ENCODE data around the gene DDR1.
"Not testable (repeated sequence)": the region's sequence is repeated elsewhere in the genome, so short reads cannot be mapped to it uniquely, and the experiment has no call there.

DDR1 gene

GRCh38 chr6:30922447-30922852 is 38.1 kb downstream of the DDR1 start:
- no peak for DNase-seq

- not testable (repeated sequence) for DNase-seq
These were observed 39.8 kb downstream of the DDR1 start for GRCh38 chr6:30924040-30924627.

- no peak for DNase-seq
These were observed 42.3 kb downstream of the DDR1 start for GRCh38 chr6:30926644-30927043.

GRCh38 chr6:30927080-30927479 is 42.8 kb downstream of the DDR1 start:
- DNase-seq = not testable (repeated sequence)

GRCh38 chr6:30928677-30929076 is 44.4 kb downstream of the DDR1 start:
- no peak for DNase-seq

GRCh38 chr6:30930506-30930905 is 46.2 kb downstream of the DDR1 start:
- no peak for DNase-seq

- no peak for DNase-seq
These were observed 47.0 kb downstream of the DDR1 start for GRCh38 chr6:30931272-30931671.

GRCh38 chr6:30931969-30932645 is 47.8 kb downstream of the DDR1 start, which contains the start of gene SFTA2:
SFTA2 (minus strand) TSS chr6:30932170; CDS start chr6:30932096, 74 bp downstream.
- DNase-seq = no peak

GRCh38 chr6:30932665-30933365 is 48.5 kb downstream of the DDR1 start:
- no peak for DNase-seq

GRCh38 chr6:30935018-30935417 is 50.7 kb downstream of the DDR1 start:
- no peak for DNase-seq

GRCh38 chr6:30937265-30937664 is 52.9 kb downstream of the DDR1 start:
- DNase-seq = no peak

GRCh38 chr6:30938730-30939129 is 54.4 kb downstream of the DDR1 start:
- no peak for DNase-seq

- DNase-seq = no peak
These were observed 55.2 kb downstream of the DDR1 start for GRCh38 chr6:30939473-30939872.

GRCh38 chr6:30940361-30940986 is 56.2 kb downstream of the DDR1 start, which contains the start of gene MUCL3:
MUCL3 (plus strand) TSS chr6:30940973; CDS start chr6:30941000, 27 bp downstream.
- no peak for DNase-seq

GRCh38 chr6:30942338-30943060 is 58.2 kb downstream of the DDR1 start:
- DNase-seq = no peak

- no peak for DNase-seq
These were observed 59.7 kb downstream of the DDR1 start for GRCh38 chr6:30944051-30944450.

- no peak for DNase-seq
These were observed 61.0 kb downstream of the DDR1 start for GRCh38 chr6:30945281-30945680.

GRCh38 chr6:30947231-30947630 is 62.9 kb downstream of the DDR1 start:
- DNase-seq = no peak

GRCh38 chr6:30948811-30949210 is 64.5 kb downstream of the DDR1 start:
- no peak for DNase-seq
